Measurements from ENCODE around the gene ANKRD62.
"Not testable (repeated sequence)": the region's sequence is repeated elsewhere in the genome, so short reads cannot be mapped to it uniquely, and the experiment has no call there.

GRCh38 chr18:12149431-12149830 is 55.8 kb downstream of the ANKRD62 start:
- not testable (repeated sequence) for TF ChIP-seq CTCF, POLR2A (IDR thresholded peaks at IDR 0.05)

Data from esophagus squamous epithelium (tissue), 4 donors.